GM08714 (cell line): ENCODE measurements around the gene KIRREL1.

Source experiments
- H3K4me3 ChIP-seq: fragments of 200-500 bp; sonication (Bioruptor generic); 2 replicates; pipeline ENCODE4 v1.5.1; 2014; ENCODE audit warnings: mild to moderate bottlenecking, low read length, inconsistent platforms
- ZNF274 ChIP-seq: IDR thresholded peaks from 2 replicates; pipeline ENCODE4 v1.6.1; 2012; ENCODE audit warnings: mild to moderate bottlenecking, low read depth, low read length

The KIRREL1 gene

GRCh38 chr1:158011714-158012113 lies 18.3 kb downstream of the KIRREL1 start:
- no peak overlapping the region for H3K4me3 ChIP-seq
- no peak for TF ChIP-seq ZNF274

- no peak overlapping the region for H3K4me3 ChIP-seq
- no peak for TF ChIP-seq ZNF274
Measured at GRCh38 chr1:158013840-158014730, 20.6 kb downstream of the KIRREL1 start.

- H3K4me3 ChIP-seq: no peak overlapping the region
- no peak for TF ChIP-seq ZNF274
Measured at GRCh38 chr1:158014731-158015320, 21.4 kb downstream of the KIRREL1 start.

- no peak overlapping the region for H3K4me3 ChIP-seq
- no peak for TF ChIP-seq ZNF274
Measured at GRCh38 chr1:158016651-158017335, 23.3 kb downstream of the KIRREL1 start.

GRCh38 chr1:158017800-158018595 lies 24.6 kb downstream of the KIRREL1 start:
- TF ChIP-seq ZNF274: no peak
- no peak overlapping the region for H3K4me3 ChIP-seq

- H3K4me3 ChIP-seq: no peak overlapping the region
- no peak for TF ChIP-seq ZNF274
Measured at GRCh38 chr1:158019171-158019868, 25.9 kb downstream of the KIRREL1 start.

- no peak overlapping the region for H3K4me3 ChIP-seq
- no peak for TF ChIP-seq ZNF274
Measured at GRCh38 chr1:158020259-158020885, 26.9 kb downstream of the KIRREL1 start.

GRCh38 chr1:158020886-158021620 lies 27.6 kb downstream of the KIRREL1 start:
- H3K4me3 ChIP-seq: no peak overlapping the region
- no peak for TF ChIP-seq ZNF274

GRCh38 chr1:158021721-158022120 lies 28.3 kb downstream of the KIRREL1 start:
- no peak for TF ChIP-seq ZNF274

GRCh38 chr1:158022554-158023312 lies 29.3 kb downstream of the KIRREL1 start:
- H3K4me3 ChIP-seq: no peak overlapping the region
- no peak for TF ChIP-seq ZNF274

More at GRCh38 chr1:158021721-158022120, 28.3 kb downstream of the KIRREL1 start:
- no peak overlapping the region for H3K4me3 ChIP-seq

- H3K4me3 ChIP-seq: no peak overlapping the region
- TF ChIP-seq ZNF274: no peak
Measured at GRCh38 chr1:158024737-158025136, 31.3 kb downstream of the KIRREL1 start.
